WTC11 (cell line): ENCODE data around the gene TCF7L2. TPM values are rescaled to one million over a fixed set of nuclear protein-coding genes. Genes with fewer than 3 reads are reported as not detected.

ENCODE experiments used
- ATAC-seq: fragments of 200-7000 bp; cut with Tn5 transposase; 2 replicates; pipeline ENCODE4 v1.10.0; 2021; ENCODE audit warnings: mild to moderate bottlenecking, moderate library complexity
- CTCF ChIA-PET: fragments of 300-600 bp; sonication (Branson Sonifier 250); formaldehyde crosslinking; loops from one replicate; lab custom pipeline; 2021; ENCODE audit warnings: antibody characterized with exemption; lab: Charles Lee
- POLR2A ChIA-PET: fragments of 350-600 bp; sonication (Branson Sonifier 250); formaldehyde crosslinking; loops from one replicate; lab custom pipeline; 2021; ENCODE audit warnings: antibody characterized with exemption; lab: Charles Lee
- DNase-seq: peaks from one replicate; pipeline ENCODE4 v3.0.0; 2021; ENCODE audit warnings: low spot score
- H3K27ac Mint-ChIP-seq: 2 replicates; pipeline ENCODE4 v1.8.0; 2021; ENCODE audit warnings: mixed read lengths
- H3K27me3 Mint-ChIP-seq: 2 replicates; pipeline ENCODE4 v1.8.0; 2021; ENCODE audit warnings: low read depth, mild to moderate bottlenecking, moderate library complexity, mixed read lengths
- H3K36me3 Mint-ChIP-seq: 2 replicates; pipeline ENCODE4 v1.8.0; 2021; ENCODE audit warnings: mixed read lengths
- H3K4me1 Mint-ChIP-seq: 2 replicates; pipeline ENCODE4 v1.8.0; 2022; ENCODE audit warnings: mixed read lengths
- H3K4me3 Mint-ChIP-seq: 2 replicates; pipeline ENCODE4 v1.8.0; 2021; ENCODE audit warnings: mild to moderate bottlenecking, moderate library complexity, mixed read lengths
- H3K9me3 Mint-ChIP-seq: 2 replicates; pipeline ENCODE4 v1.8.0; 2021; ENCODE audit warnings: mixed read lengths
- EMX1 ChIP-seq: fragments of 250-450 bp; sonication (Bioruptor Pico); IDR thresholded peaks from 2 replicates; pipeline ENCODE4 v1.8.0; 2021; ENCODE audit warnings: mild to moderate bottlenecking
- FOXP1 ChIP-seq: sonication (generic); formaldehyde crosslinking; IDR thresholded peaks from 2 replicates; pipeline ENCODE4 v1.8.0; 2022; ENCODE audit warnings: missing genetic modification reagents, mild to moderate bottlenecking, moderate library complexity, borderline replicate concordance
- GTF2I ChIP-seq: fragments of 250-450 bp; sonication (Bioruptor Pico); conservative IDR thresholded peaks from 2 replicates; pipeline ENCODE4 v1.4.0; 2021; ENCODE audit warnings: mild to moderate bottlenecking
- NR1H2 ChIP-seq: sonication (generic); formaldehyde crosslinking; IDR thresholded peaks from 2 replicates; pipeline ENCODE4 v1.9.0; 2021; ENCODE audit warnings: mild to moderate bottlenecking, moderate library complexity, missing genetic modification reagents
- NR2C2 ChIP-seq: sonication (generic); formaldehyde crosslinking; IDR thresholded peaks from 2 replicates; pipeline ENCODE4 v1.8.0; 2022; ENCODE audit warnings: mild to moderate bottlenecking, missing genetic modification reagents
- TCF7 ChIP-seq: sonication (generic); formaldehyde crosslinking; IDR thresholded peaks from 2 replicates; pipeline ENCODE4 v1.8.0; 2022; ENCODE audit warnings: mild to moderate bottlenecking, low read depth, missing genetic modification reagents, moderate library complexity
- ZNF219 ChIP-seq: sonication (generic); formaldehyde crosslinking; IDR thresholded peaks from 2 replicates; pipeline ENCODE4 v1.8.0; 2023; ENCODE audit warnings: missing genetic modification reagents, mild to moderate bottlenecking, borderline replicate concordance
- ZNF423 ChIP-seq: fragments of 250-450 bp; sonication (Bioruptor Pico); IDR thresholded peaks from 2 replicates; pipeline ENCODE4 v2.1.2; 2022; ENCODE audit warnings: mild to moderate bottlenecking, moderate library complexity
- total RNA-seq: library from RNA; stranded (reverse); gene quantifications from 3 replicates; pipeline ENCODE4 v1.2.3, GENCODE V29; 2021
- TF ChIP-seq, protein P1 (sequence below): sonication (generic); formaldehyde crosslinking; conservative IDR thresholded peaks from 2 replicates; pipeline ENCODE4 v1.8.1; 2023; ENCODE audit warnings: mild to moderate bottlenecking, low read depth, missing genetic modification reagents, moderate library complexity
- TF ChIP-seq, protein P2 (sequence below): sonication (generic); formaldehyde crosslinking; IDR thresholded peaks from 2 replicates; pipeline ENCODE4 v1.8.1; 2022; ENCODE audit warnings: mild to moderate bottlenecking, missing genetic modification reagents, moderate library complexity, borderline replicate concordance
- TF ChIP-seq, protein P3 (sequence below): sonication (generic); formaldehyde crosslinking; IDR thresholded peaks from 2 replicates; pipeline ENCODE4 v1.8.1; 2023; ENCODE audit warnings: mild to moderate bottlenecking, missing genetic modification reagents, moderate library complexity
- TF ChIP-seq, protein P4 (sequence below): sonication (generic); formaldehyde crosslinking; IDR thresholded peaks from 2 replicates; pipeline ENCODE4 v1.8.1; 2023; ENCODE audit warnings: mild to moderate bottlenecking, moderate library complexity, missing genetic modification reagents
- TF ChIP-seq, protein P5 (sequence below): fragments of 250-450 bp; sonication (Bioruptor Pico); IDR thresholded peaks from 2 replicates; pipeline ENCODE4 v1.9.0; 2021; ENCODE audit warnings: moderate library complexity, mild to moderate bottlenecking, inconsistent platforms, borderline replicate concordance
- TF ChIP-seq, protein P6 (sequence below): sonication (generic); formaldehyde crosslinking; IDR thresholded peaks from 2 replicates; pipeline ENCODE4 v1.8.0; 2022; ENCODE audit warnings: missing genetic modification reagents
- TF ChIP-seq, protein P7 (sequence below): sonication (generic); formaldehyde crosslinking; IDR thresholded peaks from 2 replicates; pipeline ENCODE4 v1.8.1; 2023; ENCODE audit warnings: mild to moderate bottlenecking, missing genetic modification reagents, borderline replicate concordance
- TF ChIP-seq, protein P8 (sequence below): sonication (generic); formaldehyde crosslinking; IDR thresholded peaks from 2 replicates; pipeline ENCODE4 v1.8.0; 2023; ENCODE audit warnings: missing genetic modification reagents
- TF ChIP-seq, protein P9 (sequence below): sonication (generic); formaldehyde crosslinking; IDR thresholded peaks from 2 replicates; pipeline ENCODE4 v1.8.1; 2023; ENCODE audit warnings: mild to moderate bottlenecking, missing genetic modification reagents
- TF ChIP-seq, protein P10 (sequence below): sonication (generic); formaldehyde crosslinking; IDR thresholded peaks from 2 replicates; pipeline ENCODE4 v1.8.1; 2022; ENCODE audit warnings: low read depth, mild to moderate bottlenecking, moderate library complexity, missing genetic modification reagents, borderline replicate concordance

TCF7L2 gene
- total RNA-seq, 1 experiment from 2014 or later = 44.5 TPM

DNA sequence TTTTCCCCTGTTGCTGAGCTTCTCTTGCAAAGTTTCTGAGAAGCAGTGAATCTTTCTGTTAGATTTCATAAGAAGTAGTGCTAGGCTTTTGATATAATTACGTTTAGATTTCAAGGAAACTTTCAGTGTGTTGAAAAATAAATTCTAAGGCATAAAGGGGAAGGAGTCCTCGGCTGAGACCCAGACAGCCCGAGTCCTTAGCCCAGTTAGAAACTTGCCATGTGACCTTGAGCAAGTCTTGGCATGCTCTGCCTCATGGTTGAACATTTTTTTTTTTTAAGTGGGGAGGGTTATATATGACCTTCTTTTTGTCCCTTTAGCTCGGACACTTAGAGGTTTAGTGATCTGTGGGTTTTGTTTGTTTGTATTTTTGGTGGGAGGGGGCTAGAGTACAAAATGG lies 117.5 kb downstream of the TCF7L2 start:
- Mint-ChIP-seq H3K27me3 (no peaks in the 10 kb centered on the region), H3K36me3 (peaks cover 8% of the 10 kb centered on the region), H3K4me1 (peaks cover 41% of the 10 kb centered on the region), H3K9me3 (no peaks in the 10 kb centered on the region), H3K27ac (peak overlapping the region; percentile 63), H3K4me3 (no peak overlapping the region)
- ATAC-seq (no peak), DNase-seq (no peak)
- POLR2A ChIA-PET = no interaction called here
- CTCF ChIA-PET = interaction anchor here (0.5 kb wide), 1 partner anchor 72 kb away, joined by 3 read pairs; no protein-coding TSS in a partner anchor
- TF ChIP-seq, protein P1, sequence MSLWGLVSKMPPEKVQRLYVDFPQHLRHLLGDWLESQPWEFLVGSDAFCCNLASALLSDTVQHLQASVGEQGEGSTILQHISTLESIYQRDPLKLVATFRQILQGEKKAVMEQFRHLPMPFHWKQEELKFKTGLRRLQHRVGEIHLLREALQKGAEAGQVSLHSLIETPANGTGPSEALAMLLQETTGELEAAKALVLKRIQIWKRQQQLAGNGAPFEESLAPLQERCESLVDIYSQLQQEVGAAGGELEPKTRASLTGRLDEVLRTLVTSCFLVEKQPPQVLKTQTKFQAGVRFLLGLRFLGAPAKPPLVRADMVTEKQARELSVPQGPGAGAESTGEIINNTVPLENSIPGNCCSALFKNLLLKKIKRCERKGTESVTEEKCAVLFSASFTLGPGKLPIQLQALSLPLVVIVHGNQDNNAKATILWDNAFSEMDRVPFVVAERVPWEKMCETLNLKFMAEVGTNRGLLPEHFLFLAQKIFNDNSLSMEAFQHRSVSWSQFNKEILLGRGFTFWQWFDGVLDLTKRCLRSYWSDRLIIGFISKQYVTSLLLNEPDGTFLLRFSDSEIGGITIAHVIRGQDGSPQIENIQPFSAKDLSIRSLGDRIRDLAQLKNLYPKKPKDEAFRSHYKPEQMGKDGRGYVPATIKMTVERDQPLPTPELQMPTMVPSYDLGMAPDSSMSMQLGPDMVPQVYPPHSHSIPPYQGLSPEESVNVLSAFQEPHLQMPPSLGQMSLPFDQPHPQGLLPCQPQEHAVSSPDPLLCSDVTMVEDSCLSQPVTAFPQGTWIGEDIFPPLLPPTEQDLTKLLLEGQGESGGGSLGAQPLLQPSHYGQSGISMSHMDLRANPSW (CRISPR knock-in tag) = no peak
- TF ChIP-seq NR1H2 (CRISPR knock-in tag) = no peak
- no peak for TF ChIP-seq TCF7
- TF ChIP-seq, protein P2, sequence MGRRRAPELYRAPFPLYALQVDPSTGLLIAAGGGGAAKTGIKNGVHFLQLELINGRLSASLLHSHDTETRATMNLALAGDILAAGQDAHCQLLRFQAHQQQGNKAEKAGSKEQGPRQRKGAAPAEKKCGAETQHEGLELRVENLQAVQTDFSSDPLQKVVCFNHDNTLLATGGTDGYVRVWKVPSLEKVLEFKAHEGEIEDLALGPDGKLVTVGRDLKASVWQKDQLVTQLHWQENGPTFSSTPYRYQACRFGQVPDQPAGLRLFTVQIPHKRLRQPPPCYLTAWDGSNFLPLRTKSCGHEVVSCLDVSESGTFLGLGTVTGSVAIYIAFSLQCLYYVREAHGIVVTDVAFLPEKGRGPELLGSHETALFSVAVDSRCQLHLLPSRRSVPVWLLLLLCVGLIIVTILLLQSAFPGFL (CRISPR knock-in tag) = no peak
- no peak for TF ChIP-seq NR2C2 (CRISPR knock-in tag)
- TF ChIP-seq, protein P3, sequence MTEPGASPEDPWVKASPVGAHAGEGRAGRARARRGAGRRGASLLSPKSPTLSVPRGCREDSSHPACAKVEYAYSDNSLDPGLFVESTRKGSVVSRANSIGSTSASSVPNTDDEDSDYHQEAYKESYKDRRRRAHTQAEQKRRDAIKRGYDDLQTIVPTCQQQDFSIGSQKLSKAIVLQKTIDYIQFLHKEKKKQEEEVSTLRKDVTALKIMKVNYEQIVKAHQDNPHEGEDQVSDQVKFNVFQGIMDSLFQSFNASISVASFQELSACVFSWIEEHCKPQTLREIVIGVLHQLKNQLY (CRISPR knock-in tag) = no peak
- no peak for TF ChIP-seq EMX1 (CRISPR knock-in tag)
- TF ChIP-seq, protein P4, sequence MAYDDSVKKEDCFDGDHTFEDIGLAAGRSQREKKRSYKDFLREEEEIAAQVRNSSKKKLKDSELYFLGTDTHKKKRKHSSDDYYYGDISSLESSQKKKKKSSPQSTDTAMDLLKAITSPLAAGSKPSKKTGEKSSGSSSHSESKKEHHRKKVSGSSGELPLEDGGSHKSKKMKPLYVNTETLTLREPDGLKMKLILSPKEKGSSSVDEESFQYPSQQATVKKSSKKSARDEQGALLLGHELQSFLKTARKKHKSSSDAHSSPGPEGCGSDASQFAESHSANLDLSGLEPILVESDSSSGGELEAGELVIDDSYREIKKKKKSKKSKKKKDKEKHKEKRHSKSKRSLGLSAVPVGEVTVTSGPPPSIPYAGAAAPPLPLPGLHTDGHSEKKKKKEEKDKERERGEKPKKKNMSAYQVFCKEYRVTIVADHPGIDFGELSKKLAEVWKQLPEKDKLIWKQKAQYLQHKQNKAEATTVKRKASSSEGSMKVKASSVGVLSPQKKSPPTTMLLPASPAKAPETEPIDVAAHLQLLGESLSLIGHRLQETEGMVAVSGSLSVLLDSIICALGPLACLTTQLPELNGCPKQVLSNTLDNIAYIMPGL (CRISPR knock-in tag) = no peak
- TF ChIP-seq, protein P5, sequence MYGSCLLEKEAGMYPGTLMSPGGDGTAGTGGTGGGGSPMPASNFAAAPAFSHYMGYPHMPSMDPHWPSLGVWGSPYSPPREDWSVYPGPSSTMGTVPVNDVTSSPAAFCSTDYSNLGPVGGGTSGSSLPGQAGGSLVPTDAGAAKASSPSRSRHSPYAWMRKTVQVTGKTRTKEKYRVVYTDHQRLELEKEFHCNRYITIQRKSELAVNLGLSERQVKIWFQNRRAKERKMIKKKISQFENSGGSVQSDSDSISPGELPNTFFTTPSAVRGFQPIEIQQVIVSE (CRISPR knock-in tag) = no peak
- no peak for TF ChIP-seq FOXP1 (CRISPR knock-in tag)
- TF ChIP-seq, protein P6, sequence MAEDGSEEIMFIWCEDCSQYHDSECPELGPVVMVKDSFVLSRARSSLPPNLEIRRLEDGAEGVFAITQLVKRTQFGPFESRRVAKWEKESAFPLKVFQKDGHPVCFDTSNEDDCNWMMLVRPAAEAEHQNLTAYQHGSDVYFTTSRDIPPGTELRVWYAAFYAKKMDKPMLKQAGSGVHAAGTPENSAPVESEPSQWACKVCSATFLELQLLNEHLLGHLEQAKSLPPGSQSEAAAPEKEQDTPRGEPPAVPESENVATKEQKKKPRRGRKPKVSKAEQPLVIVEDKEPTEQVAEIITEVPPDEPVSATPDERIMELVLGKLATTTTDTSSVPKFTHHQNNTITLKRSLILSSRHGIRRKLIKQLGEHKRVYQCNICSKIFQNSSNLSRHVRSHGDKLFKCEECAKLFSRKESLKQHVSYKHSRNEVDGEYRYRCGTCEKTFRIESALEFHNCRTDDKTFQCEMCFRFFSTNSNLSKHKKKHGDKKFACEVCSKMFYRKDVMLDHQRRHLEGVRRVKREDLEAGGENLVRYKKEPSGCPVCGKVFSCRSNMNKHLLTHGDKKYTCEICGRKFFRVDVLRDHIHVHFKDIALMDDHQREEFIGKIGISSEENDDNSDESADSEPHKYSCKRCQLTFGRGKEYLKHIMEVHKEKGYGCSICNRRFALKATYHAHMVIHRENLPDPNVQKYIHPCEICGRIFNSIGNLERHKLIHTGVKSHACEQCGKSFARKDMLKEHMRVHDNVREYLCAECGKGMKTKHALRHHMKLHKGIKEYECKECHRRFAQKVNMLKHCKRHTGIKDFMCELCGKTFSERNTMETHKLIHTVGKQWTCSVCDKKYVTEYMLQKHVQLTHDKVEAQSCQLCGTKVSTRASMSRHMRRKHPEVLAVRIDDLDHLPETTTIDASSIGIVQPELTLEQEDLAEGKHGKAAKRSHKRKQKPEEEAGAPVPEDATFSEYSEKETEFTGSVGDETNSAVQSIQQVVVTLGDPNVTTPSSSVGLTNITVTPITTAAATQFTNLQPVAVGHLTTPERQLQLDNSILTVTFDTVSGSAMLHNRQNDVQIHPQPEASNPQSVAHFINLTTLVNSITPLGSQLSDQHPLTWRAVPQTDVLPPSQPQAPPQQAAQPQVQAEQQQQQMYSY (CRISPR knock-in tag) = no peak
- TF ChIP-seq GTF2I (CRISPR knock-in tag) = no peak
- TF ChIP-seq, protein P7, sequence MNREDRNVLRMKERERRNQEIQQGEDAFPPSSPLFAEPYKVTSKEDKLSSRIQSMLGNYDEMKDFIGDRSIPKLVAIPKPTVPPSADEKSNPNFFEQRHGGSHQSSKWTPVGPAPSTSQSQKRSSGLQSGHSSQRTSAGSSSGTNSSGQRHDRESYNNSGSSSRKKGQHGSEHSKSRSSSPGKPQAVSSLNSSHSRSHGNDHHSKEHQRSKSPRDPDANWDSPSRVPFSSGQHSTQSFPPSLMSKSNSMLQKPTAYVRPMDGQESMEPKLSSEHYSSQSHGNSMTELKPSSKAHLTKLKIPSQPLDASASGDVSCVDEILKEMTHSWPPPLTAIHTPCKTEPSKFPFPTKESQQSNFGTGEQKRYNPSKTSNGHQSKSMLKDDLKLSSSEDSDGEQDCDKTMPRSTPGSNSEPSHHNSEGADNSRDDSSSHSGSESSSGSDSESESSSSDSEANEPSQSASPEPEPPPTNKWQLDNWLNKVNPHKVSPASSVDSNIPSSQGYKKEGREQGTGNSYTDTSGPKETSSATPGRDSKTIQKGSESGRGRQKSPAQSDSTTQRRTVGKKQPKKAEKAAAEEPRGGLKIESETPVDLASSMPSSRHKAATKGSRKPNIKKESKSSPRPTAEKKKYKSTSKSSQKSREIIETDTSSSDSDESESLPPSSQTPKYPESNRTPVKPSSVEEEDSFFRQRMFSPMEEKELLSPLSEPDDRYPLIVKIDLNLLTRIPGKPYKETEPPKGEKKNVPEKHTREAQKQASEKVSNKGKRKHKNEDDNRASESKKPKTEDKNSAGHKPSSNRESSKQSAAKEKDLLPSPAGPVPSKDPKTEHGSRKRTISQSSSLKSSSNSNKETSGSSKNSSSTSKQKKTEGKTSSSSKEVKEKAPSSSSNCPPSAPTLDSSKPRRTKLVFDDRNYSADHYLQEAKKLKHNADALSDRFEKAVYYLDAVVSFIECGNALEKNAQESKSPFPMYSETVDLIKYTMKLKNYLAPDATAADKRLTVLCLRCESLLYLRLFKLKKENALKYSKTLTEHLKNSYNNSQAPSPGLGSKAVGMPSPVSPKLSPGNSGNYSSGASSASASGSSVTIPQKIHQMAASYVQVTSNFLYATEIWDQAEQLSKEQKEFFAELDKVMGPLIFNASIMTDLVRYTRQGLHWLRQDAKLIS (CRISPR knock-in tag) = no peak
- TF ChIP-seq, protein P8, sequence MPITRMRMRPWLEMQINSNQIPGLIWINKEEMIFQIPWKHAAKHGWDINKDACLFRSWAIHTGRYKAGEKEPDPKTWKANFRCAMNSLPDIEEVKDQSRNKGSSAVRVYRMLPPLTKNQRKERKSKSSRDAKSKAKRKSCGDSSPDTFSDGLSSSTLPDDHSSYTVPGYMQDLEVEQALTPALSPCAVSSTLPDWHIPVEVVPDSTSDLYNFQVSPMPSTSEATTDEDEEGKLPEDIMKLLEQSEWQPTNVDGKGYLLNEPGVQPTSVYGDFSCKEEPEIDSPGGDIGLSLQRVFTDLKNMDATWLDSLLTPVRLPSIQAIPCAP = no peak
- no peak for TF ChIP-seq ZNF219 (CRISPR knock-in tag)
- no peak for TF ChIP-seq ZNF423 (CRISPR knock-in tag)
- TF ChIP-seq, protein P9, sequence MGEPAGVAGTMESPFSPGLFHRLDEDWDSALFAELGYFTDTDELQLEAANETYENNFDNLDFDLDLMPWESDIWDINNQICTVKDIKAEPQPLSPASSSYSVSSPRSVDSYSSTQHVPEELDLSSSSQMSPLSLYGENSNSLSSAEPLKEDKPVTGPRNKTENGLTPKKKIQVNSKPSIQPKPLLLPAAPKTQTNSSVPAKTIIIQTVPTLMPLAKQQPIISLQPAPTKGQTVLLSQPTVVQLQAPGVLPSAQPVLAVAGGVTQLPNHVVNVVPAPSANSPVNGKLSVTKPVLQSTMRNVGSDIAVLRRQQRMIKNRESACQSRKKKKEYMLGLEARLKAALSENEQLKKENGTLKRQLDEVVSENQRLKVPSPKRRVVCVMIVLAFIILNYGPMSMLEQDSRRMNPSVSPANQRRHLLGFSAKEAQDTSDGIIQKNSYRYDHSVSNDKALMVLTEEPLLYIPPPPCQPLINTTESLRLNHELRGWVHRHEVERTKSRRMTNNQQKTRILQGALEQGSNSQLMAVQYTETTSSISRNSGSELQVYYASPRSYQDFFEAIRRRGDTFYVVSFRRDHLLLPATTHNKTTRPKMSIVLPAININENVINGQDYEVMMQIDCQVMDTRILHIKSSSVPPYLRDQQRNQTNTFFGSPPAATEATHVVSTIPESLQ (CRISPR knock-in tag) = no peak
- TF ChIP-seq, protein P10, sequence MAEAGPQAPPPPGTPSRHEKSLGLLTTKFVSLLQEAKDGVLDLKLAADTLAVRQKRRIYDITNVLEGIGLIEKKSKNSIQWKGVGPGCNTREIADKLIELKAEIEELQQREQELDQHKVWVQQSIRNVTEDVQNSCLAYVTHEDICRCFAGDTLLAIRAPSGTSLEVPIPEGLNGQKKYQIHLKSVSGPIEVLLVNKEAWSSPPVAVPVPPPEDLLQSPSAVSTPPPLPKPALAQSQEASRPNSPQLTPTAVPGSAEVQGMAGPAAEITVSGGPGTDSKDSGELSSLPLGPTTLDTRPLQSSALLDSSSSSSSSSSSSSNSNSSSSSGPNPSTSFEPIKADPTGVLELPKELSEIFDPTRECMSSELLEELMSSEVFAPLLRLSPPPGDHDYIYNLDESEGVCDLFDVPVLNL (CRISPR knock-in tag) = no peak
